ENCODE data around the gene ZBED4. TPM values are rescaled to one million over a fixed set of nuclear protein-coding genes. Genes with fewer than 3 reads are reported as not detected.

Gene ZBED4
- total RNA-seq, 2 donors from 2014 or later, result 10.4 to 11.2 TPM

- Histone ChIP-seq H3K36me3 (peaks cover 0 to 10% of the 10 kb centered on the region in 2 donors), H3K27me3 (replicated peaks; ENCODE audit: insufficient read depth) (no peaks in the 10 kb centered on the region), H3K27ac (no peak overlapping the region), H3K9me3 (no peaks in the 10 kb centered on the region), H3K4me3 (no peak overlapping the region), H3K4me1 (replicated peaks) (no peaks in the 10 kb centered on the region)
- no peak for DNase-seq (ENCODE audit: low spot score)
- TF ChIP-seq, protein P1, sequence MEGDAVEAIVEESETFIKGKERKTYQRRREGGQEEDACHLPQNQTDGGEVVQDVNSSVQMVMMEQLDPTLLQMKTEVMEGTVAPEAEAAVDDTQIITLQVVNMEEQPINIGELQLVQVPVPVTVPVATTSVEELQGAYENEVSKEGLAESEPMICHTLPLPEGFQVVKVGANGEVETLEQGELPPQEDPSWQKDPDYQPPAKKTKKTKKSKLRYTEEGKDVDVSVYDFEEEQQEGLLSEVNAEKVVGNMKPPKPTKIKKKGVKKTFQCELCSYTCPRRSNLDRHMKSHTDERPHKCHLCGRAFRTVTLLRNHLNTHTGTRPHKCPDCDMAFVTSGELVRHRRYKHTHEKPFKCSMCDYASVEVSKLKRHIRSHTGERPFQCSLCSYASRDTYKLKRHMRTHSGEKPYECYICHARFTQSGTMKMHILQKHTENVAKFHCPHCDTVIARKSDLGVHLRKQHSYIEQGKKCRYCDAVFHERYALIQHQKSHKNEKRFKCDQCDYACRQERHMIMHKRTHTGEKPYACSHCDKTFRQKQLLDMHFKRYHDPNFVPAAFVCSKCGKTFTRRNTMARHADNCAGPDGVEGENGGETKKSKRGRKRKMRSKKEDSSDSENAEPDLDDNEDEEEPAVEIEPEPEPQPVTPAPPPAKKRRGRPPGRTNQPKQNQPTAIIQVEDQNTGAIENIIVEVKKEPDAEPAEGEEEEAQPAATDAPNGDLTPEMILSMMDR (IDR thresholded peaks at IDR 0.05), result no peak
- TF ChIP-seq POLR2A (IDR thresholded peaks at IDR 0.05) (no peak), POLR2AphosphoS5 (IDR thresholded peaks at IDR 0.05) (no peak)
- 88% methylated on average over 30 of the region's 30 CpGs for WGBS
- intact Hi-C loops (cut with DNase I), result no loop called here
These were observed 47.0 kb downstream of the ZBED4 start for GRCh38 chr22:49900441-49901230.

- intact Hi-C loops (cut with DNase I), result no loop called here
- no peak for DNase-seq (ENCODE audit: low spot score)
- 90% methylated on average over 11 of the region's 11 CpGs for WGBS
- no peaks in the 10 kb centered on the region for H3K27me3 ChIP-seq (replicated peaks; ENCODE audit: insufficient read depth)
- no peak for TF ChIP-seq POLR2AphosphoS5 (IDR thresholded peaks at IDR 0.05)
- TF ChIP-seq, protein P1 (IDR thresholded peaks at IDR 0.05), result no peak
- TF ChIP-seq POLR2A (IDR thresholded peaks at IDR 0.05), result no peak
- no peak overlapping the region for H3K27ac ChIP-seq
- peaks cover 0 to 10% of the 10 kb centered on the region in 2 donors for H3K36me3 ChIP-seq
- no peak overlapping the region for H3K4me3 ChIP-seq
- no peaks in the 10 kb centered on the region for H3K9me3 ChIP-seq
- H3K4me1 ChIP-seq (replicated peaks), result no peaks in the 10 kb centered on the region
These were observed 47.8 kb downstream of the ZBED4 start for GRCh38 chr22:49901457-49901856.

DNA sequence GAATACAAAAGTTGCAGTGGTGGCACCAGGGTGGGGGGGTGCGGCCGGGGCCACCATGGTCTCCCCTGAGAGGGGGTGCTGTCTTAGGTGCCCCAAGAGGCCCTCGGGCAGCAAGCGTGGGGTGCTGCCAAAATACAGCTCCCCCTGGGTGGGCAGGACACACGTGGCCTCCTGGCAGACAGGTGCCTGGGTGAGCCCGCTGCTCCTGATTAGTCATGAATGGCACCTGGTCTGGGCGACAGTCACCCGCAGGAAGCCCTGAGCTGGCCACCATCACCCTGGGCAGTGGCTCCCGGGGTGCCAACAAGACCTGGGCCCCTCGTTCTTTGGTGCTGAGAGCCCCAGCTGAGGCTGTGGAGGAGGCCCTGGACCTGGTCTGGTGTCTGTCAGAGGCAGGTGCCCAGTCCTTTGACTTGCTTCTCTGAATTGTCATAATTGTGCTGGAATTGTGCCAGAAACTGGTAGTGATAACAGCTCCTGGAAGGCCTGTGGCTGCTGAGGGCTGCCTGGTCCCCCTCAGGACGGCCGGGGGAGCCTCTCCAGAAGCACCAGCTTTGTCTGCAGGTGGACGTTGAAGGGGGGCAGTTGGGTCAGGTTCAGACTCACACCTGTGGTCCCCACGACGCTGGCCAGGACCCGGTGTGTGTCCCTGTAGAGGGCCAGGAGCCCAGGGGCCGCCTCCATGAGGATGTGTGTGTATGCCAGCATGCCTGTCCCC, 49.8 kb downstream of the ZBED4 start:
- no peak overlapping the region for H3K27ac ChIP-seq
- H3K36me3 ChIP-seq, result peaks cover 0 to 10% of the 10 kb centered on the region in 2 donors
- H3K27me3 ChIP-seq (replicated peaks; ENCODE audit: insufficient read depth), result no peaks in the 10 kb centered on the region
- no peak for DNase-seq (ENCODE audit: low spot score)
- intact Hi-C loops (cut with DNase I), result no loop called here
- no peak overlapping the region for H3K4me3 ChIP-seq
- WGBS, result 88% methylated on average over 12 of the region's 17 CpGs
- no peaks in the 10 kb centered on the region for H3K4me1 ChIP-seq (replicated peaks)
- TF ChIP-seq, protein P1 (IDR thresholded peaks at IDR 0.05), result no peak
- no peak for TF ChIP-seq POLR2A (IDR thresholded peaks at IDR 0.05)
- no peak for TF ChIP-seq POLR2AphosphoS5 (IDR thresholded peaks at IDR 0.05)
- no peaks in the 10 kb centered on the region for H3K9me3 ChIP-seq

GRCh38 chr22:49904040-49904369, 50.4 kb downstream of the ZBED4 start:
- Histone ChIP-seq H3K9me3 (no peaks in the 10 kb centered on the region), H3K27me3 (replicated peaks; ENCODE audit: insufficient read depth) (no peaks in the 10 kb centered on the region), H3K4me3 (no peak overlapping the region), H3K27ac (no peak overlapping the region), H3K36me3 (peaks cover 0 to 10% of the 10 kb centered on the region in 2 donors), H3K4me1 (replicated peaks) (no peaks in the 10 kb centered on the region)
- DNase-seq (ENCODE audit: low spot score), result no peak
- TF ChIP-seq, protein P1 (IDR thresholded peaks at IDR 0.05), result no peak
- TF ChIP-seq POLR2AphosphoS5 (IDR thresholded peaks at IDR 0.05), result no peak
- TF ChIP-seq POLR2A (IDR thresholded peaks at IDR 0.05), result no peak
- intact Hi-C loops (cut with DNase I), result no loop called here
- 75% methylated on average over 10 of the region's 11 CpGs for WGBS
